GM18873 (cell line): Measurements from ENCODE around the gene MCM3AP.

ENCODE experiments used
- ATAC-seq: cut with Tn5 transposase; IDR thresholded peaks from one replicate; pipeline ENCODE4 v1.9.1; 2021; ENCODE audit warnings: mild to moderate bottlenecking, moderate library complexity, moderate number of reproducible peaks; ENCODE audit not compliant: unreplicated experiment, low FRiP score

Gene MCM3AP

GRCh38 chr21:46220847-46221246 is 64.6 kb downstream of the MCM3AP start:
- ATAC-seq, result no peak

DNA sequence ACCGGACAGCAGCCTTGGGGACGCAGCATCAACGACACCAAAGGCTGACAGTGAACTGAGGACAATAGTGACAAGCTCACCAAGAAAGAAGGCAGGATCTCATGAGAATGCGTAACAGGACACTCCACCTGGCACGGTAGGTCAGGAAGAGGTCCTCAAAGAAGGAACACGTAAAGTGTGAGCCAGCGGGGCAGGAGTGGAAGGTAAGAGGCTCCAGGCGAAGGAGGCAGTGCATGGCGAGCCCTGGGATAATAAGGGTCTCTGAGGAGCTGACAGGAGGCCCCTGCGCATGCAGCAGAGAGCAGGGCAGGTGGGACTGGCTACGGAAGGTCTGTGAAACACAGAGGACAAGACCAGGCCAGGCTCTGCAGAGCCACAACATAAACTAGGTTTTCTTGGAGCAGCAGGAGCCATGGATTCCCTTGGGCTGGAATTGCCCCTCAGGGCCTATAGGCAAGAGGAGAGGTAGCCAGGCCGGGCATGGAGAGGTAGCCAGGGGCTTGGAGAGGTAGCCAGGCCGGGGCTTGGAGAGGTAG is 65.1 kb downstream of the MCM3AP start:
- no peak for ATAC-seq

DNA sequence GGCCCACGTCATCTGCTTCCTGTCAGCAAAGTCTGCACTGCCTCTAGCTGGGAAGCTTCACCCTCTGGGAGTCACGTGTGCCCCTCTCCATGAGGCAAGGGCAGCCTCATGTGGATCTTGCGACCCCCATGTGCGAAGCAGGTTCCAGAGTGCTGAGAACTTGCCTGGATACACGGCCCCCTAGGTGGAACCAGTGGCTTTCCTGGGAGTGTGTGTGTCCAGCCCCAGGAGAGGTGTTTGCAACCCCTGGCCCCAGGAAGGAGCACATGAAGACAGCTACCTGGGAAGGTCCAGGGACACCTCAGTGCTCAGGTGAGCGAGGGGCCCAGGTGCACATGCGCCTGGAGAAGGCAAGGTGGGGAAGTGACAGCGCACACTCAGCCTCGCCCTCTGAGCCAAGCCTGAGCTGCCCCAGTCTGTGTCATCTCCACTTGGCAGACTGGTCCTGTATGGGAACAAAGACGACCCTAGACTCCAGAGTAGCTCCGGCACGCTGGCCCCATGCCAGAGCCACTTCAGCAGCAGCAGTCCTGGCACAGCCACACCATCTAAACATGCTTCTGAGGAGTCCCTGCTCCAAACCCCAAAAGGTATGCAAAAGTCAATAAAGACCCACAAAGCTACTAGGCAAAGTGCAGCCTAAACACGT is 65.7 kb downstream of the MCM3AP start:
- no peak for ATAC-seq

- ATAC-seq, result no peak
Observed at GRCh38 chr21:46218906-46219590, 66.4 kb downstream of the MCM3AP start.

GRCh38 chr21:46217511-46218196 is 67.8 kb downstream of the MCM3AP start:
- ATAC-seq, result no peak

- ATAC-seq, result no peak
Observed at GRCh38 chr21:46216132-46216747, 69.2 kb downstream of the MCM3AP start.

DNA sequence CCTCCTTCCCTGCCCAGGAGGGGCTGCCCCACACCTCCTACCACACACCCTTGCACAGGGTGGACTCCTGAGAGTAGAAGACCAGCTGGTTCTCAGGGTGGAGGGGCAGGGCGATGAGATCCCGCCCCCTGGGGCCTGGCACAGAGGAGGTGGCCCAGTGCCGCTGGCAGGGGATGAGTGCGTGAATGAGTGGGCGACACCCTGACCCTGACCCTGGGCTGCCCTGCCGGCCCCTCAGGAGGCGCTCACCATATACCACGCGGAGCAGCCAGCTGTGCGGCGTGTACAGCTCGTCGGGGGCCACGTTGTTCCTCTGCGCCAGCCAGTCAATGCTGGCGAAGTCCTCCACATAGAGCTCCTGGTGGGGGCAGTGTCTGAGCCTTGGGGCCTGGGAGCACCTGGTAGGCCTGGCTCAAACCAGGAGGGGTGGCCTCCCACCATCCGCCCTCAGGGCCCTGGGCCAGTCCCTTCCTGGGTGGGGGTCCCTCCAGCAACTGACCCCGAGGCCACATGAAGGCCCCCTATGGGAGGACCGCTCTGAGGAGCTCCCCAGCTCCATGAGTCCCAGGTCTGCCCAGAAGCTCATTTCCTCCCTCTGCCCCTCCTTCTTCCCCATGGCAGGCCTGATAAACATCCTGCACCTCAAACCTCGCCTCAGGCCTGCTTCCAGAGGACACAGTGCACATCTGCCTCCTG is 69.8 kb downstream of the MCM3AP start:
- ATAC-seq, result no peak

- no peak for ATAC-seq
Observed at GRCh38 chr21:46214478-46215340, 70.7 kb downstream of the MCM3AP start.

GRCh38 chr21:46213620-46214286 is 71.7 kb downstream of the MCM3AP start:
- no peak for ATAC-seq

DNA sequence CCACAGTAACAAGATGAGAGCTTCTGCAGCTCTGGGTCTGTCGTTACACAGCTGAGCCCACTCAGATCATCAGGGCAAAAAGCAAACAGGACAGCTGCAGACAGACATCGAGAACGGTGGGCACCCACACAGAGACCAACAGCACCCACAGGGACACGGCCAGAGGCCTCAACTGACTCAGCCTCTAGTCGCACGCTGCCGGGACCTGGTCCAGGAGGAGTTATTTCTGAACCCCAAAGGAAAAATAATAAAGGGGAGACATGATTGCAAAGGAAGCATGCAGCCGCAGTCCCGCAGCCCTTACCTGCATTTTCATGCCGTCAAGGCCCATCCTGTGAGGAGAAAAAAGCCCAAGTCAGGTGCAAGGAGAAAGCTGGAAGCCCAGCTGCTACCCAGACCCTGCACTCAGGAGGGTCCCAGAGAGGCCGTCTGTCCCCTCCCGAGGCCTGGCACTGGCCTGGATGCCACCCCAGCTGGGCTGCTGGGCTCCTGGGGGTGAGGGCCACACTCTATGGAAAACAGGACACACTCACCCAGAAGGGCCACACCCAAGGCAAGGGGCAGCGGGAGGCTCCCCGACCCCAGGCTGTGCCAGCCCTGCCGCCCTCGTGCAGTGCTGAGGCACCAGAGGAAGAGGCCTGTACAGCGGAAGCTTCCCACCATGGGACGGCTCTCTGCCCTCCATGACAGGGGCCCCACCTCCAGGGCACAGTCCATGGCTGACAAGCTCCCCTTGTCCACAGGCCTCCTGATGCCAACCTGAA is 72.5 kb downstream of the MCM3AP start:
- ATAC-seq, result no peak

DNA sequence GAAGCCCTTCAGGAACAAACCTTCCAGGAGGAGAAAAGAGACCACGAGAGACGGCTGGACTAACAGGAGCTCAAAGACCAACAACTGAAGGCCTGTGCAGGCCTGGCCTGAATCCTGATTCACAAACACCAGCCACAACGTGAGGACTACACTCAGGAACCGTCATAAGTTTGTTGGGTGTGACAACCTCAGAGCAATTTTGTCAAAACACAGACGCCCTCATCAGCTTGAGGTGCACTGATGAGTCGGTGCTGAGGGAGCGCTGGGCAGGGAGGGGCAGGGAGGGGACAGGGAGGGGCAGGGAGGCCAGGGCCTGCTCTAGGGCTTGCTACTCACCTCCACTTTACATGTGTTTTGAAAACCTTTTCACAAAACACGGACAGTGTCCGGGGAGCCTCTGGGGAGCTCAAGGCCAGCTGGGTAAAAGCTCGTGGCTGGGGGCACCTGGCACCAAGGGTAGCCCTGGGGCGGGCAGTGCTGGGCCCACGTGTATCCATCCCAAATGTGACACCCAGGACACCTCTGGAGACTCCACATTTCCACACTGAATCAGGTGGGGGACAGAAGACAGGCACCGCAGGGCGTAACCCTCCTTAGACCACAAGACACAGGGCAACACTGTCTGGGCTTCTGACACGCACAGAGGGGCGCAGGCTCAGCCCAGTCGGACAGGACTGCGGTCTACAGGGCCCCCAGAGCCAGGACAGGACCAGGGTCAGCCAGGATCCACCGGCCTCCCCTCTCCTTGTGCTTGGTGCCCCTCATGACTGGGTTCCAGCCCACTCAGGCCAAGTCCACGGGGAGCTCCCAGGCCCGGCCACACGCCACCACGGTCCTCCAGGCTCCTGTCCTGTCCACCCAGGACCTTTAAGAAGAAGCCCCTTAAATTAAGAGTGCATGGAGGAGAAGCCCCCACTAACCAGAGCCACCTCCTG is 73.4 kb downstream of the MCM3AP start:
- no peak for ATAC-seq

- no peak for ATAC-seq
Observed at GRCh38 chr21:46211376-46211775, 74.0 kb downstream of the MCM3AP start.

DNA sequence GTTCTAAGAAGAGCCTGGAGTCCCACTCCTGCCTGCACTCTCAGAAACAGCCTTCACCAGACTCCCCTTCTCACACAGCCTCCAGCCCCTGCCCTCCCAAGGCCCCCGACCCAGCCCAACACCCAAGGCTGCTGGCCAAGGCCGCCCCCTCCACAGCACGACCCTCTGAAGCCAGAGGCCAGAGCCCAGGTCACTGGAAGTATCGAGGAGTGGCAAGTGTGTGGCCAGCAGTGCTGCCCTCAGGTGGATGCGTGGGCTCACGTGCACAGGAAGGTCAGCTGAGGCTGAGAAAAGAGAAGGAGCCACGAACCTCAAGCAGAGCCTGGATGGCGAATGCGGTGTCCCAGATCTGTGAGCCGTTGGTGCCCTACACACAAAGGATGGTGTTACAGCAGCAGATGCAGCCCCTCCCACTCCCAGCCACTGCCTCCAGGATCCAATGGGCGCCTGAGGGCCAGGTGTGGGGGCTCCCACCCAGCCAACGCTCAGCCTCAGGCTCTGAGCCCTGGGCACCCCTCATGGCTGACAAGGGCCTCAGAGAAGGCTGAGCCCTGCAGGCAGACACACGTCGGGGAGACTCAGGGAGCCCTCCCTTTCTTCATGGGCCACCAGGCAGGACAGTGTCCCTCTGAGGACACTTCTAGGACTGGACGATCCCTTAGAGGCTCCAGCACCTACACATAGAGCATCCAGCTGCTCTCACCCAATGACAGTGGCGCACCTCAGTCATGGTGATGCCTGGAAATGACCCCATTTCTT is 74.9 kb downstream of the MCM3AP start:
- no peak for ATAC-seq

- no peak for ATAC-seq
Observed at GRCh38 chr21:46208761-46209721, 76.4 kb downstream of the MCM3AP start.

DNA sequence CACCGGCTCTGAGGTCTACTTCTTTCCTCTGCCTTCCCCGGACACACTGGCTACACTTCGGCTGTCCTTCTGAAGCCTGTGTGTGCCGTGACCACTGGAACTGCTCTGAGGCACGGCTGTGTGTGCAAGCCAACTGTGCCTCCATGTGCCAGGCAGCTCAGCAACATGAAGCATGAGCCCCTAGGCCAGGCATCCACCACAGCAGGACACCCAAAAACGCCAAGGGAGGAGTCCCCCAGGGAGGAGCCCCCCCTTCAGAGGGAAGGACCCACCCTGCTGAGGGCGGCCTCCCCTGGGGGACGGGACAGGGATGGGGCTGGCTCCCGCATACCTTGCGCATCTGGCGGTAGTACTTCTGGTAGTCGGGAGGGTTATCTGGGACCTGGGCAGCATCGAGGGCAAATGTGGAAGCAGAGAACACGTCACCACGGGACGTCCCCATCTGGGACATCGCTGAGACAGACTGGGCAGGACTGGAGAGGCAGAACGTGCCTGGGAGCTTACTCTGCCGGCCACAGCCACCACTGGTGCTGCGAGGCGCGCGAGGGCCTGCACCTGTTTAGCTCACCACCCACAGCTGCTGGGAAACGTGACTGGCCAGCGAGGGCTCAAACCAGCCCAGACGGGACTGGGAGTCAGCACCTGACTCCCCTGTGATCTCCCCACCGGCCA is 77.4 kb downstream of the MCM3AP start:
- no peak for ATAC-seq
